Activated naive CD4-positive, alpha-beta T cell treated with anti-CD3 and anti-CD28 coated beads for 36 hours (primary cell): Measurements from ENCODE around the gene PPP1R3F. TPM values are rescaled to one million over a fixed set of nuclear protein-coding genes. Genes with fewer than 3 reads are reported as not detected.
A peak's percentile ranks its signal among the peaks of the same experiment; 100 is the strongest.

Experiments
- CTCF ChIA-PET: fragments of 350-600 bp; sonication (Branson Sonifier 250); formaldehyde crosslinking; loops from one replicate; lab custom pipeline; 2021; ENCODE audit warnings: antibody characterized with exemption; lab: Charles Lee
- DNase-seq: peaks from one replicate; pipeline ENCODE4 v3.0.0-alpha.2; 2020
- H3K27ac Mint-ChIP-seq: one replicate; pipeline ENCODE4 v1.8.0; 2021; ENCODE audit warnings: mild to moderate bottlenecking, mixed read lengths
- H3K27me3 Mint-ChIP-seq: one replicate; pipeline ENCODE4 v1.8.0; 2021; ENCODE audit warnings: low read depth, mixed read lengths
- H3K36me3 Mint-ChIP-seq: one replicate; pipeline ENCODE4 v1.8.0; 2021; ENCODE audit warnings: low read depth, mixed read lengths
- H3K4me1 Mint-ChIP-seq: one replicate; pipeline ENCODE4 v1.8.0; 2021; ENCODE audit warnings: low read depth, mixed read lengths
- H3K4me3 Mint-ChIP-seq: one replicate; pipeline ENCODE4 v1.8.0; 2021; ENCODE audit warnings: mild to moderate bottlenecking, moderate library complexity, mixed read lengths
- H3K9me3 Mint-ChIP-seq: one replicate; pipeline ENCODE4 v1.8.0; 2021; ENCODE audit warnings: mixed read lengths
- intact Hi-C: fragments of 100-400 bp; cut with micrococcal nuclease; formaldehyde crosslinking; loops from one replicate; pipeline ENCODE4 v1.15.1; 2023
- total RNA-seq, 2 experiments: library from RNA; stranded (reverse); gene quantifications; one replicate each; pipeline ENCODE4 v1.2.3, GENCODE V29; 2021

PPP1R3F gene, protein sequence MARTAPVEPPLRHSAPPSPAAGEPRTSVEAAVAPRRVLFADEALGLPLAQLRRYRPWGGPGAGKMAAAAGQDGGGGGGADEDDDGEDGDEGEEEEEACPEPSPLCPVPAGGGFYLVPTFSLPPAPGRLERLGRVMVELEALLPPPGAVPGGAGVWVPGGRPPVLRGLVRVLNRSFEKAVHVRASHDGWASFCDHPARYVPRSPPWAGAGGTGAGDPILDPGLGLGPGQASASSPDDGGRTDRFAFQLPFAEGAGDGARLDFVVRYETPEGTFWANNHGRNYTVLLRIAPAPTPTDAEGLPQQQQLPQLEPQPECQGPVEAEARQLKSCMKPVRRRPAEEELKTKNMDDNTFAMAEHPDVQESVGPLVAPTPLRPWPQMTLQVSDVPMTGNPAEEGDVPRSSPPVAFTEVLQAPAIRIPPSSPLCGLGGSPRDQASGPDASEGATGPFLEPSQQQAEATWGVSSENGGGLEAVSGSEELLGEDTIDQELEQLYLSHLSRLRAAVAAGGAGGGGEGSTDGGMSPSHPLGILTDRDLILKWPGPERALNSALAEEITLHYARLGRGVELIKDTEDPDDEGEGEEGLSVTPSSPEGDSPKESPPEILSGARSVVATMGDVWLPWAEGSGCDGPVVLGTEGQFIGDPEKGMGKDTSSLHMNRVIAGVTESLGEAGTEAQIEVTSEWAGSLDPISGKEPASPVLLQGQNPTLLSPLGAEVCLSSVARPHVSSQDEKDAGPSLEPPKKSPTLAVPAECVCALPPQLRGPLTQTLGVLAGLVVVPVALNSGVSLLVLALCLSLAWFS
- 1 to 10 TPM; 2.4 to 3.4 TPM for total RNA-seq

DNA sequence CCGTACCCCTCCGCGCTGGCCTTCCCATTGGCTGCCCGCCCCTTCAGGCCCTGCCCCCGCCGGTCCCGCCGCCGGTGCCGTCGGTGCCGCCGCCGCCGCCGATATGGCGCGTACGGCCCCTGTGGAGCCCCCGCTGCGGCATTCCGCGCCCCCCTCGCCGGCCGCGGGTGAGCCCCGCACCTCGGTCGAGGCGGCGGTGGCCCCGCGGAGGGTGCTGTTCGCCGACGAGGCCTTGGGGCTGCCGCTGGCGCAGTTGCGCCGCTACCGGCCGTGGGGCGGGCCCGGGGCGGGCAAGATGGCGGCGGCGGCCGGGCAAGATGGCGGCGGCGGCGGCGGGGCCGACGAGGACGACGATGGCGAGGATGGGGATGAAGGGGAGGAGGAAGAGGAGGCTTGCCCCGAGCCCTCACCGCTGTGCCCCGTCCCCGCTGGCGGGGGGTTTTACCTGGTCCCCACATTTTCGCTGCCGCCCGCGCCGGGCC, at the start of gene PPP1R3F:
PPP1R3F (plus strand) TSS at position 27 of the 482 bp plus-strand sequence; CDS start at position 104, 77 bp downstream.
- CTCF ChIA-PET, result interaction anchor here (0.6 to 1.1 kb wide), 2 partner anchors 77 to 96 kb away, joined by 3 read pairs; no protein-coding TSS in a partner anchor
- DNase-seq, result no peak
- H3K27ac Mint-ChIP-seq, result peak within 1 kb of the TSS; percentile 98
- intact Hi-C loops, result loop anchor here (1.0 to 10.0 kb wide), 9 partner anchors 7 to 655 kb away; partner anchors contain the start of genes CLCN5, SYP and TFE3
- H3K9me3 Mint-ChIP-seq, result no peaks in the 10 kb centered on the region
- H3K36me3 Mint-ChIP-seq, result peaks cover 6% of the 10 kb centered on the region
- peak within 1 kb of the TSS; percentile 85 for H3K4me3 Mint-ChIP-seq
- H3K27me3 Mint-ChIP-seq, result no peaks in the 10 kb centered on the region
- H3K4me1 Mint-ChIP-seq, result peaks cover 50% of the 10 kb centered on the region

DNA sequence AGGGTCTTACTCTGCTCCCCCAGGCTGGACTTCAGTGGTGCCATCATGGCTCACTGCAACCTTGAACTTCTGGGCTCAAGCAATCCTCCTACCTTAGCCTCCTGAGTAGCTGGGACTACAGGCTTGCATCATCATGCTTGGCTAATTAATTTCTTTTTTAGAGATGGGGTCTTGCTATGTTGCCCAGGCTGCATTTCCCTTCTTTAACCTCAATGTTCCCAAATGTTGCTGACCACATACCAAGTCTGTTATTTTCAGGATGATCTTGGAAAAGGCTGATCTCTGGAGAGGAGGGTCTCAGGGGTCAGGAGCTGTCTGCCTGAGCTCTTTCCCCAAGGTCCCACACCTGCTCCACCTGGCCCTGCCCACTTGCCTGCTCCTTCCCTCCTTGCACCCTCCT, 49.5 kb upstream of the PPP1R3F start:
- Mint-ChIP-seq H3K36me3 (no peaks in the 10 kb centered on the region), H3K27ac (no peak overlapping the region), H3K9me3 (no peaks in the 10 kb centered on the region), H3K27me3 (no peaks in the 10 kb centered on the region), H3K4me3 (no peak overlapping the region), H3K4me1 (no peaks in the 10 kb centered on the region)
- intact Hi-C loops, result no loop called here
- DNase-seq, result no peak
- CTCF ChIA-PET, result no interaction called here

DNA sequence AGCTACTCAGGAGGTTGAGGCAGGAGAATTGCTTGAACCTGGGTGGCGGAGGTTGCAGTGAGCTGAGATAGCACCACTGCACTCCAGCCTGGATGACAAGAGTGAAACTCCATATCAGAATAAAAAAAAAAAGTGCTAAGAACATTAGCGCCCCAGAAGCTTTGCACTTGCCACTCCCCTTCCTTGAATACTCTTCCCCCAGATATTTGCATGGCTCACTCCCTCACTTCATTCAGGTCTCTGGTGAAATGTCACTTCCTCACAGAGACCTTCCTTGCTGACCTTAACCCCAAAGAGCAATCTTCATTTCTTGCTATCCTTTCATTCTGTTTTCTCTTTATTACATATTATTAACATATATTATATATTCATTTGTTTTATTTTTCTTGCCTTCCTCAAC, 47.7 kb upstream of the PPP1R3F start:
- no peak overlapping the region for H3K27ac Mint-ChIP-seq
- H3K36me3 Mint-ChIP-seq, result no peaks in the 10 kb centered on the region
- intact Hi-C loops, result no loop called here
- H3K4me3 Mint-ChIP-seq, result no peak overlapping the region
- H3K9me3 Mint-ChIP-seq, result no peaks in the 10 kb centered on the region
- no peak for DNase-seq
- no peaks in the 10 kb centered on the region for H3K4me1 Mint-ChIP-seq
- H3K27me3 Mint-ChIP-seq, result no peaks in the 10 kb centered on the region
- CTCF ChIA-PET, result no interaction called here

DNA sequence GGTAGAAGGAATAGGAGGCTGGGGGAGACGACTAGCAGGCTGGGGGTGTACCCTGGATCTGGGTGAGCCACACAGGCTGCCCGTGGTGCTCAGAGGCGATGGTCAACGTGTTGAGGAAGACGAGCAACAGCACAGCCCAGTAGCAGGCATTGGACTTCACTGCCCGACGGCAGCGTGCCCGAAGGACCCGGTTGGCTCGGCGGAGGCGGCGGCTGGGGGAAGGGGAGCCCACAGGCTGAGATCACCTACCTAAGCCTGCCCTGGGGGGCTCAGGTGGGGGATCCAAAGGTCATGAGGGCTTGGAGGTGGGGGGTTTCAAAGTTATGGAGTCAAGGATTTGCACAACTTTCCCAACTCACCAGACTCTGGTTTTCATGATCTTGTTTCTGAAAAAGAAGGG, 43.7 kb upstream of the PPP1R3F start:
- no peak for DNase-seq
- no peak overlapping the region for H3K27ac Mint-ChIP-seq
- H3K36me3 Mint-ChIP-seq, result no peaks in the 10 kb centered on the region
- CTCF ChIA-PET, result no interaction called here
- H3K4me1 Mint-ChIP-seq, result peaks cover 4% of the 10 kb centered on the region
- no peak overlapping the region for H3K4me3 Mint-ChIP-seq
- no peaks in the 10 kb centered on the region for H3K27me3 Mint-ChIP-seq
- H3K9me3 Mint-ChIP-seq, result no peaks in the 10 kb centered on the region
- intact Hi-C loops, result no loop called here

DNA sequence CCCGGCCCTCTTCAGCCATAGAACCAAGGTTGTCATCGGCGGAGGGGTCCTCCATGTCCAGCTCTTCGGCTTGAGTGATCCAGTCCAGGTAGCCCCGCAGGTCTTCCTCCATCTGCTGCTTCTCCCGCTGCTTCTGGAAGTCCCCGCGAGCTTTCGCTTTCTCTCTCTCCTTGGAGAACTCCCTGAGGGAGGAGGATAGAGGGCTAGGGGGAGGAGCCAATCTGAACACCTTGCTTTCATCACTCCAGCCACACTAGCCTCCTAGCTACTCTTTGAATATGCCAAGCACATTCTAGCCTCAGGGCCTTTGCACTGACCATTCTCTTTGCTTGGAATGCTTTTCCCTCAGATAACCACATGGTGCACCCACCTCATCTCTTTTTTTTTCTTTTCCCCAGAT, 42.6 kb upstream of the PPP1R3F start:
- CTCF ChIA-PET, result interaction anchor here (0.9 kb wide), 1 partner anchor 34 kb away, joined by 3 read pairs; no protein-coding TSS in a partner anchor
- Mint-ChIP-seq H3K27ac (no peak overlapping the region), H3K4me1 (peaks cover 8% of the 10 kb centered on the region), H3K27me3 (no peaks in the 10 kb centered on the region), H3K36me3 (no peaks in the 10 kb centered on the region), H3K9me3 (no peaks in the 10 kb centered on the region), H3K4me3 (no peak overlapping the region)
- DNase-seq, result no peak
- intact Hi-C loops, result no loop called here

DNA sequence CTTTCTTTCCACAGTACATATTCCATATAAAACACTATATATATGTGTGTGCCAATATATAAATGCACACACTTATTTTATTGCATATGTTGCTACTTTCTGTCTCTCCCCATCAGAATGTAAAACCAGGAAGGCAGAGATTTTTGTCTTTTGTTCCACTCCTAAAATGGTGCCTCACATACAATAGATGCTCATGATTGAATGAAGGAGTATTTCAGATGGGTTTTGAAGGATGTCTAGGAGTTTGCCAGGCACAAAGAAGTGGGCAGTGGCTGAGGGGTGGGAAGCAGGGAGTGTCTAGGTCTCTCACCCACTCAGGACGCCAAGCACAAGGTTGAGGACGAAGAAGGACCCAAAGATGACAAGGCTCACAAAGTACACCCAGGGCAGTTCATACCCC, 41.9 kb upstream of the PPP1R3F start:
- intact Hi-C loops, result no loop called here
- H3K4me3 Mint-ChIP-seq, result no peak overlapping the region
- H3K9me3 Mint-ChIP-seq, result no peaks in the 10 kb centered on the region
- DNase-seq, result no peak
- H3K27ac Mint-ChIP-seq, result no peak overlapping the region
- H3K27me3 Mint-ChIP-seq, result no peaks in the 10 kb centered on the region
- H3K4me1 Mint-ChIP-seq, result peaks cover 8% of the 10 kb centered on the region
- H3K36me3 Mint-ChIP-seq, result no peaks in the 10 kb centered on the region
- CTCF ChIA-PET, result no interaction called here

DNA sequence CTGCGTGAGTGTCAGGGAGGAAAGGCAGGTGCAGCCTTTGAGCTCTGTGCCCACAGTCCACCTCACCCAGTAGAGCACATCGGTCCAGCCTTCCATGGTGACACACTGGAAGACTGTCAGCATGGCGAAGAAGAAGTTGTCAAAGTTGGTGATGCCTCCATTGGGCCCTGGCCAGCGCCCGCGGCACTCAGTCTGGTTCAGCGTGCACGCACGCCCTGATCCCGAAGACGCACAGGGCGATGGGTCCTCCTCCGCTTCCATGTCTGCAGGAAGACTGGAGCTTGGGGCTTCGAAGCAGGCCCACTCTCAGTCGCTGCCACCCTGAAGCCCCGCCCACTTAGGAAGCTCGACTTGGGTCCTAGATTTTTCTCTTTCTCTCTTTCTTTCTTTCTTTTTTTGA, 41.4 kb upstream of the PPP1R3F start:
- DNase-seq, result no peak
- Mint-ChIP-seq H3K9me3 (no peaks in the 10 kb centered on the region), H3K27me3 (no peaks in the 10 kb centered on the region), H3K27ac (no peak overlapping the region), H3K4me1 (peaks cover 8% of the 10 kb centered on the region), H3K36me3 (no peaks in the 10 kb centered on the region), H3K4me3 (no peak overlapping the region)
- intact Hi-C loops, result no loop called here
- CTCF ChIA-PET, result interaction anchor here (1.2 kb wide), 1 partner anchor 35 kb away, joined by 4 read pairs; no protein-coding TSS in a partner anchor

DNA sequence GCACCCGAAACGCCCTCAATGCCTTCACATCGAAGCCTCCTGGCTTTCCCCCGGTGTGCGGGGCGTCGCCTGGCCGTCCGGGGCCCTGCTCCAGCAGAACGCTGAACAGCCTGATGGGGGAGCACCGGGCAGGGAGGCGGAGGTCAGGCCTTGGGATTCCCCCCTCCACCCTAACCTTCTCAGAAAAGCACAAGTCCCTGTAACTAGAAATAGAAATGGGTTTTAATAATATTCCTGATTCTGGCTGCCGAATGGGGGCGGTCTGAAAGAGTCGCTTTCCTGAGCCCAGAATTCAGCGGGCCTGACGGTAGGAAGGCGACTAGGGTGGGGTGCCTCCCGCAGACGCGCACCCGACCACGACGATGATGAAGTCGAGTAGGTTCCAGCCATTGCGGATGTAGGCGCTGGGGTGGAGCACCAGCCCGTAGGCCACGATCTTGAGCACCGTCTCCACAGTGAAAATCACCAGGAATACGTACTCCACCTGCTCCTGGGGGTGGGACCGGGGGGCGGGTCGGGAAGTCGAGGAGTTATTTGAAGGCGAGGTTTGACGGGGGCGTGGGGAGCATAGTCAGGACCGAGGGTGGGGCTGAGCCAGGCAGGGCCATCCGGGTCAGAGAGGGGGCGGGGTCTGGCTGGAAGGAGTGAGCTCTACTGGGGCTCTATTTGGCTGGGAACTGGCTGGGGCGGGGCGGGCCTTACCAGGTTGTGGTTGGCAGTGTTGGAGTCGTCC, 38.9 kb upstream of the PPP1R3F start:
- CTCF ChIA-PET, result no interaction called here
- Mint-ChIP-seq H3K27me3 (no peaks in the 10 kb centered on the region), H3K4me3 (peak overlapping the region; percentile 67), H3K27ac (peak overlapping the region; percentile 74), H3K4me1 (peaks cover 10% of the 10 kb centered on the region), H3K9me3 (no peaks in the 10 kb centered on the region), H3K36me3 (no peaks in the 10 kb centered on the region)
- intact Hi-C loops, result loop anchor here (1.0 to 2.0 kb wide), 3 partner anchors 30 to 46 kb away; partner anchors contain the start of genes PPP1R3F and SYP
- DNase-seq, result peak; percentile 77

DNA sequence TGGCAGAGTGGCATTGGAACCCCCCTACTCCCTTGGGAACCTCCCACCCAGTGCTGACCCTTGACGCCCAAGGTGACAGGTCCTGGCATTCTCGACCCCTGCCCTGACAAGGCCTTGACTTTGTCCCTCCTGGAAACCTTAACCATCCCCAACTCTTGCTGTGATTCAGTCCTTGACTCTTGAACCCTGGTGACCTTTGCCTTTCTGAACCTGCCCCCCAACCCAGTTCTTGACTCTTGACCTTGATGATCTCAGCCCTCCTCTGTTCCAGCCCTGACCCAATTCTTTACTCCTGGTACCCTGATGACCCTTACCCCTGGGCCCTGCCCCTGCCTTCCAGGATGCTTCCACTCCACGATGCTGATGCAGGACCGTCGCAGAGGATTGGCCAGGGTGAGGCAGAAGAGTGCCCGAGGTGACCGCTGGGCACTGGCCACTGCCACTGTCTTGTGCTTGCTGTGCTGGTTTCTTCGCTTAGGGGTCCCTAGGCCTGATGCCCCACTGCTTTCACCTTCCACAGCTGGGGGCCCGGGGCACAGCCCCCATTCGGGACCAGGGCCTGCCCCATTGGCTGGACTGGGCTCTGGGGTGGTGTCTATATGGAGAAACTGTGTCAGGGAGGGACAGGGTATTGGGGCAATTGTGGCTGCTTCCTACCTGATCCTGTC, 38.1 kb upstream of the PPP1R3F start:
- intact Hi-C loops, result loop anchor here (1.0 to 2.0 kb wide), 3 partner anchors 31 to 45 kb away; partner anchors contain the start of genes PPP1R3F and SYP
- Mint-ChIP-seq H3K27ac (peak overlapping the region; percentile 74), H3K4me1 (peaks cover 12% of the 10 kb centered on the region), H3K4me3 (peak overlapping the region; percentile 67), H3K27me3 (no peaks in the 10 kb centered on the region), H3K9me3 (no peaks in the 10 kb centered on the region), H3K36me3 (no peaks in the 10 kb centered on the region)
- DNase-seq, result no peak
- CTCF ChIA-PET, result no interaction called here

DNA sequence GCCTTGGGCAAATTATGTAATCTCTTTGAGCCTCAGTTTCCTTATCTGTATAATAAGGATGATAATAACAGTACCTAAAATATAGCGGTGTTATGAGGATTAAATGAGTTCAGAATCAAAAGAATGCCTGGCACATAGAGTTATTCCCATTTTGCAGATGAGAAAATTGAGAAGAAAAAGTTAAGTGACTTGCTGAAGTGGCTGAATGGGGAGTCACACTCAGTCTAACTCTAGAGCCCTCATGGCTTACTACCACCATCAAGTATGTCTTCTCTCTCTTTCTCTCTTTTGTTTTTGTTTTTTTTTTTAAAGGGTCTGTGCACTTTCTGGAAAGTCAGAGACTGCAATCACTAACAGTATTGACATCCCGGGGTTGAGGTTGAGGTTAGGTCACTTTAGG, 37.1 kb upstream of the PPP1R3F start:
- Mint-ChIP-seq H3K4me3 (no peak overlapping the region), H3K36me3 (peaks cover 3% of the 10 kb centered on the region), H3K27me3 (no peaks in the 10 kb centered on the region), H3K9me3 (no peaks in the 10 kb centered on the region), H3K27ac (no peak overlapping the region), H3K4me1 (peaks cover 23% of the 10 kb centered on the region)
- intact Hi-C loops, result no loop called here
- no peak for DNase-seq
- CTCF ChIA-PET, result no interaction called here

DNA sequence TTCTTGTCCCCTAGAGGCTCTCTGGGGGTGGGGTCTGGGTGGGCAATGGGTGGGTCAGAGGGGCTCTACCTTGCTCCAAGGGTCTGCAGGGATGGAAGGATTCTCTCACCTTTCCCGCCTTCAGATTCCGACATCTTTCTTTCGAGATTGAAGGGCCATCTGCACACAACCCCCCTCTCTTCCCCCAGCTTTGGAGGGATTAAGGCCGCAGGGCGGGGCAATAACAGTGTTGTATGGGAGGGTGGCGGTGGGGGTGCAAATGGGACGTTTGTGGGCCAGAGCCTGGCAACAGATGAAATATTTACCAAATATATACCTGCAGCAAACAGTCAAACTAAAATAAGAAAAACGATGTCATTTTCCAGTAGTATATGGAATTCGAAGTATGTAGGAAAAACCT, 36.4 kb upstream of the PPP1R3F start, which contains the start of gene CACNA1F:
CACNA1F (minus strand) TSS at position 165 of the 400 bp plus-strand sequence; CDS start at position 134, 31 bp downstream.
- Mint-ChIP-seq H3K9me3 (no peaks in the 10 kb centered on the region), H3K4me1 (peaks cover 24% of the 10 kb centered on the region), H3K27me3 (no peaks in the 10 kb centered on the region), H3K27ac (no peak within 1 kb of the TSS), H3K4me3 (no peak within 1 kb of the TSS), H3K36me3 (peaks cover 3% of the 10 kb centered on the region)
- DNase-seq, result no peak
- intact Hi-C loops, result no loop called here
- CTCF ChIA-PET, result interaction anchor here (0.6 kb wide), 1 partner anchor 40 kb away, joined by 4 read pairs; no protein-coding TSS in a partner anchor
